Dendritic cell treated with granulocyte-macrophage colony-stimulating factor and Interleukin-4, amounts not matched to agents 40 ng/mL and 50 ng/mL, for 4 days (primary cell): ENCODE measurements around the gene DGKG.
A peak's percentile ranks its signal among the peaks of the same experiment; 100 is the strongest.

Source experiments
- H3K27ac Mint-ChIP-seq: one replicate; pipeline ENCODE4 v1.8.0; 2022; ENCODE audit warnings: mild to moderate bottlenecking, mixed read lengths
- H3K27me3 Mint-ChIP-seq: one replicate; pipeline ENCODE4 v1.8.0; 2022; ENCODE audit warnings: mild to moderate bottlenecking, mixed read lengths
- H3K36me3 Mint-ChIP-seq: one replicate; pipeline ENCODE4 v1.8.0; 2022; ENCODE audit warnings: low read depth, mixed read lengths
- H3K4me1 Mint-ChIP-seq: one replicate; pipeline ENCODE4 v1.8.0; 2022; ENCODE audit warnings: low read depth, mixed read lengths
- H3K4me3 Mint-ChIP-seq: one replicate; pipeline ENCODE4 v1.8.0; 2022; ENCODE audit warnings: mild to moderate bottlenecking, moderate library complexity, mixed read lengths
- H3K9me3 Mint-ChIP-seq: one replicate; pipeline ENCODE4 v1.8.0; 2022; ENCODE audit warnings: mixed read lengths
- intact Hi-C: fragments of 100-400 bp; cut with micrococcal nuclease; formaldehyde crosslinking; loops from one replicate; pipeline ENCODE4 v1.15.0; 2022

Gene DGKG

GRCh38 chr3:186176373-186176990 lies 185.6 kb downstream of the DGKG start:
- Mint-ChIP-seq H3K27me3 (no peaks in the 10 kb centered on the region), H3K9me3 (peaks cover 7% of the 10 kb centered on the region), H3K36me3 (peaks cover 27% of the 10 kb centered on the region), H3K27ac (no peak overlapping the region), H3K4me3 (no peak overlapping the region), H3K4me1 (peaks cover 9% of the 10 kb centered on the region)
- intact Hi-C loops, result no loop called here

- H3K27ac Mint-ChIP-seq, result no peak overlapping the region
- H3K27me3 Mint-ChIP-seq, result no peaks in the 10 kb centered on the region
- peaks cover 6% of the 10 kb centered on the region for H3K9me3 Mint-ChIP-seq
These were observed 188.7 kb downstream of the DGKG start for GRCh38 chr3:186173224-186173815.

GRCh38 chr3:186172353-186172752 lies 189.7 kb downstream of the DGKG start:
- no peak overlapping the region for H3K4me3 Mint-ChIP-seq

More at GRCh38 chr3:186173224-186173815, 188.7 kb downstream of the DGKG start:
- H3K4me1 Mint-ChIP-seq, result peaks cover 23% of the 10 kb centered on the region
- no peak overlapping the region for H3K4me3 Mint-ChIP-seq
- H3K36me3 Mint-ChIP-seq, result peaks cover 13% of the 10 kb centered on the region
- intact Hi-C loops, result no loop called here

GRCh38 chr3:186171521-186171920 lies 190.5 kb downstream of the DGKG start:
- Mint-ChIP-seq H3K4me3 (no peak overlapping the region), H3K27ac (no peak overlapping the region), H3K4me1 (peaks cover 23% of the 10 kb centered on the region), H3K36me3 (peaks cover 7% of the 10 kb centered on the region), H3K27me3 (no peaks in the 10 kb centered on the region), H3K9me3 (no peaks in the 10 kb centered on the region)
- intact Hi-C loops, result no loop called here

More at GRCh38 chr3:186172353-186172752, 189.7 kb downstream of the DGKG start:
- Mint-ChIP-seq H3K36me3 (peaks cover 7% of the 10 kb centered on the region), H3K27me3 (no peaks in the 10 kb centered on the region), H3K4me1 (peaks cover 23% of the 10 kb centered on the region), H3K9me3 (no peaks in the 10 kb centered on the region), H3K27ac (no peak overlapping the region)
- intact Hi-C loops, result no loop called here

- H3K9me3 Mint-ChIP-seq, result no peaks in the 10 kb centered on the region
- no peaks in the 10 kb centered on the region for H3K27me3 Mint-ChIP-seq
- intact Hi-C loops, result no loop called here
- H3K4me1 Mint-ChIP-seq, result peaks cover 23% of the 10 kb centered on the region
- no peak overlapping the region for H3K4me3 Mint-ChIP-seq
- no peak overlapping the region for H3K27ac Mint-ChIP-seq
- peaks cover 7% of the 10 kb centered on the region for H3K36me3 Mint-ChIP-seq
These were observed 191.5 kb downstream of the DGKG start for GRCh38 chr3:186170516-186170915.

GRCh38 chr3:186169379-186169778 lies 192.7 kb downstream of the DGKG start:
- H3K9me3 Mint-ChIP-seq, result no peaks in the 10 kb centered on the region
- no peak overlapping the region for H3K4me3 Mint-ChIP-seq
- intact Hi-C loops, result no loop called here
- no peaks in the 10 kb centered on the region for H3K27me3 Mint-ChIP-seq
- no peak overlapping the region for H3K27ac Mint-ChIP-seq
- peaks cover 7% of the 10 kb centered on the region for H3K36me3 Mint-ChIP-seq
- peaks cover 19% of the 10 kb centered on the region for H3K4me1 Mint-ChIP-seq

- peaks cover under 1% of the 10 kb centered on the region for H3K27me3 Mint-ChIP-seq
- no peak overlapping the region for H3K4me3 Mint-ChIP-seq
- H3K4me1 Mint-ChIP-seq, result peaks cover 15% of the 10 kb centered on the region
- H3K36me3 Mint-ChIP-seq, result peaks cover 10% of the 10 kb centered on the region
- H3K9me3 Mint-ChIP-seq, result no peaks in the 10 kb centered on the region
- intact Hi-C loops, result no loop called here
- H3K27ac Mint-ChIP-seq, result no peak overlapping the region
These were observed 193.1 kb downstream of the DGKG start for GRCh38 chr3:186168976-186169375.

GRCh38 chr3:186167646-186168395 lies 194.2 kb downstream of the DGKG start:
- Mint-ChIP-seq H3K36me3 (peaks cover 16% of the 10 kb centered on the region), H3K27me3 (peaks cover 2% of the 10 kb centered on the region), H3K27ac (peak overlapping the region; percentile 5), H3K4me3 (no peak overlapping the region), H3K9me3 (no peaks in the 10 kb centered on the region), H3K4me1 (peaks cover 14% of the 10 kb centered on the region)
- intact Hi-C loops, result no loop called here

GRCh38 chr3:186166491-186167288 lies 195.3 kb downstream of the DGKG start:
- Mint-ChIP-seq H3K4me3 (no peak overlapping the region), H3K4me1 (peaks cover 25% of the 10 kb centered on the region), H3K36me3 (peaks cover 16% of the 10 kb centered on the region), H3K27me3 (peaks cover 2% of the 10 kb centered on the region), H3K9me3 (no peaks in the 10 kb centered on the region), H3K27ac (peak overlapping the region; percentile 21)
- intact Hi-C loops, result no loop called here

- peaks cover 27% of the 10 kb centered on the region for H3K4me1 Mint-ChIP-seq
- intact Hi-C loops, result no loop called here
- H3K27ac Mint-ChIP-seq, result no peak overlapping the region
- no peak overlapping the region for H3K4me3 Mint-ChIP-seq
- no peaks in the 10 kb centered on the region for H3K9me3 Mint-ChIP-seq
- H3K36me3 Mint-ChIP-seq, result peaks cover 21% of the 10 kb centered on the region
- H3K27me3 Mint-ChIP-seq, result peaks cover 2% of the 10 kb centered on the region
These were observed 196.0 kb downstream of the DGKG start for GRCh38 chr3:186166036-186166435.

- intact Hi-C loops, result no loop called here
- H3K4me1 Mint-ChIP-seq, result peaks cover 22% of the 10 kb centered on the region
- no peaks in the 10 kb centered on the region for H3K9me3 Mint-ChIP-seq
- peaks cover 2% of the 10 kb centered on the region for H3K27me3 Mint-ChIP-seq
- H3K27ac Mint-ChIP-seq, result no peak overlapping the region
- H3K36me3 Mint-ChIP-seq, result peaks cover 27% of the 10 kb centered on the region
- no peak overlapping the region for H3K4me3 Mint-ChIP-seq
These were observed 196.7 kb downstream of the DGKG start for GRCh38 chr3:186165331-186165730.

- Mint-ChIP-seq H3K27me3 (peaks cover 2% of the 10 kb centered on the region), H3K4me3 (no peak overlapping the region), H3K36me3 (peaks cover 27% of the 10 kb centered on the region), H3K4me1 (peaks cover 18% of the 10 kb centered on the region), H3K9me3 (no peaks in the 10 kb centered on the region), H3K27ac (no peak overlapping the region)
- intact Hi-C loops, result no loop called here
These were observed 197.3 kb downstream of the DGKG start for GRCh38 chr3:186164696-186165095.

- intact Hi-C loops, result no loop called here
- no peak overlapping the region for H3K4me3 Mint-ChIP-seq
- peaks cover 14% of the 10 kb centered on the region for H3K4me1 Mint-ChIP-seq
- H3K36me3 Mint-ChIP-seq, result peaks cover 27% of the 10 kb centered on the region
- H3K27ac Mint-ChIP-seq, result peak overlapping the region; percentile 37
- peaks cover 2% of the 10 kb centered on the region for H3K27me3 Mint-ChIP-seq
- no peaks in the 10 kb centered on the region for H3K9me3 Mint-ChIP-seq
These were observed 199.8 kb downstream of the DGKG start for GRCh38 chr3:186162221-186162620.
